DOHH2 (cell line): ENCODE data around the gene FMNL2.

Source experiments
- H3F3A ChIP-seq: fragments of 200-600 bp; sonication (generic), shearing (Covaris generic); 2 replicates; pipeline ENCODE4 v1.6.0; 2016; ENCODE audit warnings: antibody characterized with exemption, mild to moderate bottlenecking; ENCODE audit not compliant: control insufficient read depth, insufficient read depth
- H3K27ac ChIP-seq: fragments of 200-600 bp; sonication (generic); 2 replicates; pipeline ENCODE4 v1.5.1; 2014; ENCODE audit warnings: low read depth, mild to moderate bottlenecking, low read length, moderate library complexity
- H3K27me3 ChIP-seq: fragments of 200-600 bp; sonication (generic); 2 replicates; pipeline ENCODE4 v1.6.1; 2014; ENCODE audit warnings: mild to moderate bottlenecking, low read length, mixed read lengths; ENCODE audit not compliant: control insufficient read depth
- H3K36me3 ChIP-seq: fragments of 200-600 bp; sonication (generic); 2 replicates; pipeline ENCODE4 v1.6.1; 2014; ENCODE audit warnings: mild to moderate bottlenecking, low read length, moderate library complexity, mixed read lengths; ENCODE audit not compliant: control insufficient read depth
- H3K4me1 ChIP-seq: fragments of 200-600 bp; sonication (generic); 2 replicates; pipeline ENCODE4 v1.6.1; 2014; ENCODE audit warnings: mild to moderate bottlenecking, low read length, mixed read lengths; ENCODE audit not compliant: control insufficient read depth
- H3K4me2 ChIP-seq: fragments of 200-600 bp; sonication (generic); 2 replicates; pipeline ENCODE4 v1.6.0; 2014; ENCODE audit warnings: mild to moderate bottlenecking, low read length, moderate library complexity
- H3K4me3 ChIP-seq: fragments of 200-600 bp; sonication (generic); 2 replicates; pipeline ENCODE4 v1.5.1; 2014; ENCODE audit warnings: mild to moderate bottlenecking, low read length, mixed read lengths
- H3K79me2 ChIP-seq: fragments of 200-600 bp; sonication (generic); 2 replicates; pipeline ENCODE4 v1.6.1; 2014; ENCODE audit warnings: mild to moderate bottlenecking, low read length, mixed read lengths; ENCODE audit not compliant: control insufficient read depth
- H3K9me2 ChIP-seq: fragments of 200-600 bp; sonication (generic); replicated peaks from 2 replicates; pipeline ENCODE4 v1.6.1; 2014; ENCODE audit warnings: mild to moderate bottlenecking, low read length, mixed read lengths; ENCODE audit not compliant: control insufficient read depth
- H3K9me3 ChIP-seq: fragments of 200-600 bp; sonication (generic); 2 replicates; pipeline ENCODE4 v1.6.1; 2014; ENCODE audit warnings: antibody characterized with exemption, low read length, mixed read lengths; ENCODE audit not compliant: control insufficient read depth, insufficient read depth
- H4K20me1 ChIP-seq: fragments of 200-600 bp; sonication (generic); 2 replicates; pipeline ENCODE4 v1.6.0; 2014; ENCODE audit warnings: low read depth, mild to moderate bottlenecking, antibody characterized with exemption, low read length, moderate library complexity; ENCODE audit not compliant: control insufficient read depth, insufficient read depth
- EZH2phosphoT487 ChIP-seq: fragments of 200-600 bp; sonication (generic); IDR thresholded peaks from 2 replicates; pipeline ENCODE4 v1.6.1; 2017; ENCODE audit warnings: borderline replicate concordance, mild to moderate bottlenecking, antibody characterized with exemption, low read length, moderate library complexity, mixed read lengths
- TF ChIP-seq, protein P1 (sequence below): fragments of 200-600 bp; sonication (generic); IDR thresholded peaks from one replicate; pipeline ENCODE4 v1.5.1; 2014; ENCODE audit warnings: antibody characterized with exemption, mild to moderate bottlenecking, low read depth, low read length; ENCODE audit not compliant: poor library complexity, severe bottlenecking

The FMNL2 gene

DNA sequence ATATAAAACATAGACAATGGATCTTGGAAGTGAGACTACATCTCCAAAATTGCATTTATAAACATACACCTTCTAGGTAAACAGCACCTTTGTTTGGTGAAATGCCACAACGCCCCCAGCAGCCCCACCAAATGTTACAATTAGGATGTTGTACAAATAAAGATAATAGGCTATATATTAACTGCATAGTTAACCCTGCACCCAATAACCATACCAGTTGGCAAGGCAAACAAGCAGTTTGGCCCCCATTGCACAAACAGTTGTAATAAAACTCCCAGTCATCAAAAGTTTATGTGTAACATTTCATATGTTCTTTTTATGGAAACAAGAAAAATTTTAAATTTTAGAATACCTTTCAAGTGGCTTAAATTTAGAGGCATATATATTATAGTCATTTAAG is 315.0 kb downstream of the FMNL2 start:
- H3K4me1 ChIP-seq, result no peaks in the 10 kb centered on the region
- no peaks in the 10 kb centered on the region for H3K27me3 ChIP-seq
- H4K20me1 ChIP-seq, result no peaks in the 10 kb centered on the region
- H3K9me2 ChIP-seq, result no peaks in the 10 kb centered on the region
- H3K27ac ChIP-seq, result no peak overlapping the region
- no peak overlapping the region for H3K4me3 ChIP-seq
- H3K9me3 ChIP-seq, result no peaks in the 10 kb centered on the region
- no peak for TF ChIP-seq EZH2phosphoT487
- TF ChIP-seq, protein P1, sequence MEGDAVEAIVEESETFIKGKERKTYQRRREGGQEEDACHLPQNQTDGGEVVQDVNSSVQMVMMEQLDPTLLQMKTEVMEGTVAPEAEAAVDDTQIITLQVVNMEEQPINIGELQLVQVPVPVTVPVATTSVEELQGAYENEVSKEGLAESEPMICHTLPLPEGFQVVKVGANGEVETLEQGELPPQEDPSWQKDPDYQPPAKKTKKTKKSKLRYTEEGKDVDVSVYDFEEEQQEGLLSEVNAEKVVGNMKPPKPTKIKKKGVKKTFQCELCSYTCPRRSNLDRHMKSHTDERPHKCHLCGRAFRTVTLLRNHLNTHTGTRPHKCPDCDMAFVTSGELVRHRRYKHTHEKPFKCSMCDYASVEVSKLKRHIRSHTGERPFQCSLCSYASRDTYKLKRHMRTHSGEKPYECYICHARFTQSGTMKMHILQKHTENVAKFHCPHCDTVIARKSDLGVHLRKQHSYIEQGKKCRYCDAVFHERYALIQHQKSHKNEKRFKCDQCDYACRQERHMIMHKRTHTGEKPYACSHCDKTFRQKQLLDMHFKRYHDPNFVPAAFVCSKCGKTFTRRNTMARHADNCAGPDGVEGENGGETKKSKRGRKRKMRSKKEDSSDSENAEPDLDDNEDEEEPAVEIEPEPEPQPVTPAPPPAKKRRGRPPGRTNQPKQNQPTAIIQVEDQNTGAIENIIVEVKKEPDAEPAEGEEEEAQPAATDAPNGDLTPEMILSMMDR, result no peak
- H3K36me3 ChIP-seq, result peaks cover 36% of the 10 kb centered on the region
- no peak overlapping the region for H3K4me2 ChIP-seq
- peaks cover 12% of the 10 kb centered on the region; the same call in 1 of the 2 replicates for H3F3A ChIP-seq
- no peaks in the 10 kb centered on the region for H3K79me2 ChIP-seq

DNA sequence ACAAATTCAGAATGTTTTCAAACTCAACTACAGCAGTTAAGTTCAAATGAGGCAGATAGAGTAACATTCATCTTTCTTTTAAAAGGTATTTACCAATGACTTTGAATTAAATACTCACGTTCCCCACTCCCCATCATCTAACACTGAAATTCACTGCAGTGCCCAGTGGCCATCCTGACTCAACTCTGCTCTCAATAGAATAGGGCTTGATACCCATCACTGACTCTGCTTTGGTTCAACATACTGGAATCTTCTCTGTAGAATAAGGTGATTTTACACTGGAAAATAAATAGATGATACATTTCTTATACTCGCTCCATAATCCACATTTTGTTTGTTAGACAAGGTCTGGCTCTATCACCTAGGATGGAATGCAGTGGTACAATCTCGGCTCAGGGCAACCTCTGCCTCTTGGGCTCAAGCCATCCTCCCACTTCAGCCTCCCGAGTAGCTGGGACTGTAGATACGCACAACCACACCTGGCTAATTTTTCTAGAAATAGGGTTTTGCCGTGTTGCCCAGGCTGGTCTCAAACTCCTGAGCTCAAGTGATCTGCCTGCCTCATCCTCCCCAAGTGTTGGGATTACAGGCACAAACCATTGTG is 315.9 kb downstream of the FMNL2 start:
- Histone ChIP-seq H3K4me1 (no peaks in the 10 kb centered on the region), H3F3A (peaks cover 12% of the 10 kb centered on the region; the same call in 1 of the 2 replicates), H4K20me1 (no peaks in the 10 kb centered on the region), H3K9me2 (no peaks in the 10 kb centered on the region), H3K79me2 (no peaks in the 10 kb centered on the region), H3K27ac (no peak overlapping the region), H3K4me3 (no peak overlapping the region), H3K27me3 (no peaks in the 10 kb centered on the region), H3K36me3 (peaks cover 44% of the 10 kb centered on the region), H3K9me3 (no peaks in the 10 kb centered on the region), H3K4me2 (no peak overlapping the region)
- no peak for TF ChIP-seq EZH2phosphoT487
- TF ChIP-seq, protein P1, result no peak

DNA sequence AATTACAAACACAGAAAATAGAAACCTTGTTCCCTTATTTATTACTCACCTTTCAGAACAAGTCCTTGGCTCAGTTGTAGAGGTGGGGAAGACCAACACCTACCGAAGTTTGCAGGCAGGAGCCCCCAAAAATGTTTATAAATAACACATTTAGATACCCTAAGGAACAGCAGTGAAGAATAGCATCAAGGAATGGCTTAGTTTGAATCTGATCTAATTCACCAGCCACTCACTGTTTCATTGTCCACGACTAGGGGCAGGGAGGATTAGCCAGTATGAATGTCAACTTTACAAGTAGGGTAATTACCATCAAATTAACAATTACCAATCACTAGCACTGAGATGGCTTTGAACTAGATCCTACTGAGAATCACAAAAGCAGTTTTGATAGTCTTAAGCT is 316.9 kb downstream of the FMNL2 start:
- Histone ChIP-seq H3K27me3 (no peaks in the 10 kb centered on the region), H3K9me3 (no peaks in the 10 kb centered on the region), H3K27ac (no peak overlapping the region), H3K4me1 (no peaks in the 10 kb centered on the region), H3K9me2 (no peaks in the 10 kb centered on the region), H3K4me2 (no peak overlapping the region), H3K79me2 (no peaks in the 10 kb centered on the region), H3F3A (peaks cover 12% of the 10 kb centered on the region; the same call in 1 of the 2 replicates), H4K20me1 (no peaks in the 10 kb centered on the region), H3K36me3 (peaks cover 54% of the 10 kb centered on the region), H3K4me3 (no peak overlapping the region)
- TF ChIP-seq, protein P1, result no peak
- no peak for TF ChIP-seq EZH2phosphoT487
